ENCODE results near the gene ZBTB17.

DNA sequence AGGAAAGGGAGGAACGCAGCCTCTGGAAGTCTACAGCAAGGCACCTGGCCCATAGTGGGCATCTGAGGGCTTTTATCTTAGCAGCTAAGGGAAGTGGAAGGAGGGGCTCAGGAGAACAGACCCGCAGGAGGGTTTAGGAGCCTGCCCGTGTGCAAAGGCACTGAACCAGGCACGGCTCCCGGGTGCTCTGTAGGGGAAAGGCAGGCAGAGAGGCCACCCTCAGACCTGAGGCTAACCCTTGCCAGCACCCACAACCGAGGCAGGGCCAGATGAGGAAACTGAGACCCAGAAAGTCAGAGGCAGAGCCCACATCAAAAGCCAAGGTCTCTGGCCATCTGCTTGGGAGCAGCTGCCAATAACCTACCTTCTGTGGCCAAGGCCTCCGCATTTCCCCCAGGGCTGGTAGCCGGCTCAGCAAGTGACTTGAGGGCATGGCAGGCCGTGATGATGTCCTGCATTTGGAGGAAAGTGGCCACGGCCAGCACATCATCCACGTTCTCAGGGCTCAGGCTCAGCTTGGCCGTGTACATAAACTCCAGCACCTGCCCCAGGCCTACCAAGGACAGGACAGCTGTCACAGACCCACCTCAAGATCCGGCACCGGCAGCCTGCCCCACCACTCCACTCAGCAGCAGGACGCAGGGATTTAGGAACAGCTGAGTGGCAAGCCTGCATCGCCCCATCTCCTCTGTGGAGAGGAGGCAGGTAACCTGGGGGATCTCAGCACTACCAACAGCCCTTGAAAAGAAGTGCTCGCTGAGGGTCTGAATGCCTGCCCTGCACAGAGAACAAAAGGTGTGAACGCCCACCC, 29.1 kb downstream of the ZBTB17 start:
- TF ChIP-seq, protein P1, sequence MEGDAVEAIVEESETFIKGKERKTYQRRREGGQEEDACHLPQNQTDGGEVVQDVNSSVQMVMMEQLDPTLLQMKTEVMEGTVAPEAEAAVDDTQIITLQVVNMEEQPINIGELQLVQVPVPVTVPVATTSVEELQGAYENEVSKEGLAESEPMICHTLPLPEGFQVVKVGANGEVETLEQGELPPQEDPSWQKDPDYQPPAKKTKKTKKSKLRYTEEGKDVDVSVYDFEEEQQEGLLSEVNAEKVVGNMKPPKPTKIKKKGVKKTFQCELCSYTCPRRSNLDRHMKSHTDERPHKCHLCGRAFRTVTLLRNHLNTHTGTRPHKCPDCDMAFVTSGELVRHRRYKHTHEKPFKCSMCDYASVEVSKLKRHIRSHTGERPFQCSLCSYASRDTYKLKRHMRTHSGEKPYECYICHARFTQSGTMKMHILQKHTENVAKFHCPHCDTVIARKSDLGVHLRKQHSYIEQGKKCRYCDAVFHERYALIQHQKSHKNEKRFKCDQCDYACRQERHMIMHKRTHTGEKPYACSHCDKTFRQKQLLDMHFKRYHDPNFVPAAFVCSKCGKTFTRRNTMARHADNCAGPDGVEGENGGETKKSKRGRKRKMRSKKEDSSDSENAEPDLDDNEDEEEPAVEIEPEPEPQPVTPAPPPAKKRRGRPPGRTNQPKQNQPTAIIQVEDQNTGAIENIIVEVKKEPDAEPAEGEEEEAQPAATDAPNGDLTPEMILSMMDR (IDR thresholded peaks at IDR 0.05) = no peak
- TF ChIP-seq EP300 (IDR thresholded peaks at IDR 0.05) = no peak
